ENCODE data around the gene AP1S3.
"Not testable (repeated sequence)": the region's sequence is repeated elsewhere in the genome, so short reads cannot be mapped to it uniquely, and the experiment has no call there.

The AP1S3 gene

DNA sequence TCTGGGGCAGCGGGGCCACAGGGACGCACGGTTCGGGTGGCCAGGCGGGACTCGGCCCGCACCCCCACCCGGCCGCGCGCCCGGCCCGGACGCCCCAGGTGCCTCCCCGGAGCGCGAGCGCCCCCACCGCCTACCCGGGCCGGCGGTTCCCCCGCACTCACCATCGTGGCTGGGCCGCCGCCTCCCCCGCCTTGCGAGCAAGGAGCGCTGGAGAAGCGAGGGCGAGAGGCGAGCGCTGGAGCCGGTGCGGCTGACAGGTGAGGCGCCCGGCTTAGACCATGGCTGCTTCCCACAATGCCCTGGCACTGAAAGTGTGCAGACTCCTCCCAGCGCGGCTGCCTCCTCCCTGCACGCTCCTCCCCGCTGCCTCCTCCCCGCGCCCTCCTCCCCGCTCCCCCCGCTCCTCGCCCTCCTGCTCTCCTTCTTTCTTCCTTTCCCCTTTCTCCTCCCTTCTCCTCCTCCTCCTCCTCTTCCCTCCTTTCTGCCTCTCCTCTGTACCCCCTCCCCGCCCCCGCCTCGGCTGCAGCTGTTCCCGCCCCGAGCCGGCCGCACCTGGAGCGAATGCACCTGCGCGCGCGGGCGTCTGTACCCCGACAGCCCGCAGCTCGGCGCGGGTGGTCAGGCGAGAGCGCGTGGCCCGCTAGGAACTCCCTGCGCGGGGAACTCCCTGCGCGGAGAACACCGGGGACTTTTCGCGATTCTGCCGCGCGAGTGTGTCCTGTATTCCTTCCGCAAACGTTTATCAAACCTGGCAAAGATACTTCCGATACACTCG is at the start of gene AP1S3:
AP1S3 (minus strand) TSS at position 296 of the 775 bp plus-strand sequence; CDS start at position 164, 132 bp downstream.
- DNase-seq, result no peak

DNA sequence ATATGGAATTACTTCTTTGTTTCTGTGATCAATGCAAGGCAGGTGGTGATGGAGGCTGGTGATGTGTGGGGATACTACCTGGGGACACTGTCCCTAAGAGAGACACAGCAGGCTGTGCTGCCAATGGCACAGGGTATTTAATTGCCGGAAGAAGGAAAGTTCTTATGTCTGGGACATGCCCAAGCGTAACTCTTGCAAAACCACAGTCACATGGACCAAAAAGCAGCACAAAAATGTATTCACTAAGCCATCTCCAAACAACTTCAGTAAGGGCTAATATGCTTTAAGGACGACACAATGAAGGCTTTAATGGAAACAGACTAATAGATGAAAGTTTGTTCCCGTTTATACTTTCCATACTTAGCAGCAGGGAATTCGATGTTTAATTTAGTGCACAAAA is 49.7 kb upstream of the AP1S3 start:
- DNase-seq, result no peak

DNA sequence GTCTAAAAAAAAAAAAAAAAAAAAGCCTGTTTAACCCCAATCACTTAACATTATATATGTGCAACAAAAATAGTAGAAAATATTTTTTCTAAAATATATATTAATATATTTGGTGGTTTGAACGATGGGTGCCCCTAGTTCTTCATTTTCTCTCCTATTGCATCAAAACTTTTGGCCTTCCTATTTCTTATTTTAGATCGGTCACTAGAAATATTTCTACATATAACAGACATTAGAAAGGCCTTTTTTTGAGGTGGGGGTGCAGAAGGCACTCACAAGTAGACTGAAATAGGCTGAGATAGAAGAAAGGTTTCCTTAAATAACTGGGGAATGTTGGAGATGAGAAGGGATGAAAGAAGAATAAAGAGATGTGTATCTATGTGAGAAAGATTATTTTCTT is 49.3 kb upstream of the AP1S3 start:
- no peak for DNase-seq

DNA sequence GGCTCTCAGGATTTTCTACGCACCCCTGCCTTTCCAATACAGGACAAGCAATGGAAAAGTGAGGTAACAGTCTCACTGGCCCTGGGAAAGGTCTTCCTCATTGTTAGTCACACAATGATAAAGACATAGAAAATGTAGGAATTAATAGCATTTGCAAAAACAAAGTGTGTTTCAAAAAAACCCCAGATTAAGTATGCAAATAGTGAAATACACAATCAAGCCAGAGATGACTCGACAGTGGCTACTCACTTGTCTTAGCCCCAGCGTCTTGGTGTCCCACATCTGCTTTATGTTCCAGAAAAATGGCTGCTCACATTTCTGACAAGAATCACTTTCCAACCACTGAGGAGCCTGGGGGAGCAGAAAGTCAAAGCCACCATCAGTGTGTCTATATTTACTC is 47.0 kb upstream of the AP1S3 start:
- no peak for DNase-seq

DNA sequence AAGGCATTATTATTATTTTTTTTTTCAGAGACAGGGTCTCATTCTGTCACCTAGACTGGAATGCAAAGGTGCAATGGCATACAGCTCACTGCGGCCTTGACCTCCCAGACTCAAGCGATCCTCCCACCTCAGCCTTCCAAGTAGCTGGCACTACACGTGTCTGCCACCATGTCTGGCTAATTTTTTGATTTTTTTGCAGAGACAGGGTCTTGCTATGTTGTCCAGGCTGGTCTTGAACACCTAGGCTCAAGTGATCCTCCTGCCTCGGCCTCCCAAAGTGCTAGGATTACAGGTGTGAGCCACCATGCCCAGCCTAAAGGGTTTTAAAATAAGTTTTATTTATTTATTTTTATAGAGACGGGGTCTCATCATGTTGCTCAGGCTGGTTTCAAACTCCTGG is 45.3 kb upstream of the AP1S3 start:
- DNase-seq, result no peak

DNA sequence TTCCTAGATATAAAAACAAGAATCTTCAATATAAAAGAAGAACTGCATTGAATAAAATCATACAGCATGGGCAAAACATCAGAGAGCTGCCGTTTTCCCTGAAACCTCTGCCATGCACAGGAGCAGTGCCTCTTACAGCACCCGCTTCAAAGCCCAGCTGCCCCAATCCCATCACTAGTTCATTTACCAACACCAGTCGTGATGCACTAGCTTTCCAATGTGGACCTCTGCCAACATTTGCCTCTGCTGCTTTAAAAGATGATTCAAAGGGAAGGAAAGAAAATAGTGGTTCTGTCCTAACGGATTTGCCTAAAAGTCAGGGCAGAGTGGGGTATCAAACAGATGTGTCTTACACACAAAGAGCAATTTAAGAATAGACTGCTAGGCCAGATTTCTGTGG is 43.4 kb upstream of the AP1S3 start:
- no peak for DNase-seq

DNA sequence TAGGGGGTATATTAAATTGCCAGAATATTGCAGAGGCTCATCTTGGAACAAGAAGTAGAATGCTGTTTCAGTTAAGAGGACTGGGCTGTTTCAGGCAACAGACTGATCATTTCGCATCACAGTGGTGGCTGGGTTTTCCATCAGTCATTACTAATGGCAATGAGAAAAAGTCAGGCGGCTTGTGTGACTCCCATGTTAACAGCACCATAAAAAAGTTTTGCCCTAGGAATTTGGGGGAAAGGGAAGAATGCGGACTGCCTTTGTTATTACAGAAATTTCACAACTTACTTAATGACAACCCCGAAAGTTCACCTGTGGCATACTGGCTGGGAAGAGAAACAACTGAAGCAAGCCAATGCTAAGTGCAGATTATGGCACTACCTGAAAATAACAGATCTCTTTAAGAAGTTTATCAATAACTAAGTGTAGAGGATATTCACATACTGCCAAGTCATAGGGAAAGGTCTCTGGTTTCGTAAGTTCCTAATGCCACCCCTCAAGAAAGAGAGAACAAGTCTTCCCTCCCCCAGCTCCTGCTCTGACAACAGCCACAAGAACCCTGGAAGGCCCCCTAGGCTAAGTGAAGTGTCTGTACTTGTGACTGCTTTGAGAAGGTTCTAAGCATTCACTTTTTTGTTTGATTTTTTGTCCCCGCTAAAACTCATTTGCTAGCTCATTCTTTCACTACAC is 40.5 kb upstream of the AP1S3 start:
- no peak for DNase-seq

DNA sequence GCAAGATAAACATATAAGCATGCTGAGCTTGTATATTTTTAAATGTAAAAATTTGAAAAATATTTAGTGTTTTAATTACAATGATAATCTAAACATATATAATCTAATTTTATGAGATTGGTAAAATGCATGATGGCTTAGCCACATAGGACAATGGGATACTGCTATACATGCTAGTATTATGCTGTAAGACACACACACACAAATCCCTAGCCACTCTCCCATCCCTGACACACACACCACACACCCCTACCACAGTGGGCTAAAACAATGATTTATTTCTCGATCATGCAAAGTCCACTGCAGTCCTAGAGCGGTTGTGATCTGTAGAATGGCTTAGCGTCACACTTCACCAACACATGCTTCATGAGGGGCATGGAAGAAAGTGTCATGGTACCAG is 36.3 kb upstream of the AP1S3 start:
- no peak for DNase-seq

DNA sequence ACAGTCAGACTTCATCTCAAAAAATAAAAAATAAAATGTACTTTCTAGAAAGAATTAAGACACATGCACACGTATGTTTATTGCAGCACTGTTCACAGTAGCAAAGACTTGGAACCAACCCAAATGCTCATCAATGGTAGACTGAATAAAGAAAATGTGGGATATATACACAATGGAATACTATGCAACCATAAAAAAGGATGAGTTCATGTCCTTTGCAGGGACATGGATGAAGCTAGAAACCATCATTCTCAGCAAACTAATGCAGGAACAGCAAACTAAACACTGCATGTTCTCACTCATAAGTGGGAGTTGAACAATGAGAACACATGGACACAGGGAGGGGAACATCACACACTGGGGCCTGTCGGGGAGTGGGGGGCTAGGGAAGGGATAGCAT is 35.4 kb upstream of the AP1S3 start:
- DNase-seq, result not testable (repeated sequence)

DNA sequence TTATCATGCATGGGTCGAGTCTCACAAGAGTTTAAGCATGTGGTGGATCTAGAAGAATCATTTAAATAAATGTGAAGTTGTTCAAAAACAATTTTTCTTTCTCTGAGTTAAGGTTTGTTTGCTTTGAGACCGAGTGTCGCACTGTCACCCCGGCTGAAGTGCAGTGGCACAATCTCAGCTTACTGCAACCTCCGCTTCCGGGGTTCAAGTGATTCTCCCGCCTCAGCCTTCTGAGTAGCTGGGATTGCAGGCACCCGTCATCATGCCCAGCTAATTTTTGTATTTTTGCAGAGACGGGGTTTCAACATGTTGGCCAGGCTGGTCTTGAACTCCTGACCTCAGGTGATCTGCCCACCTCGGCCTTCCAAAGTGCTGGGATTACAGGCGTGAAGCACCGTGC is 34.3 kb upstream of the AP1S3 start:
- not testable (repeated sequence) for DNase-seq

DNA sequence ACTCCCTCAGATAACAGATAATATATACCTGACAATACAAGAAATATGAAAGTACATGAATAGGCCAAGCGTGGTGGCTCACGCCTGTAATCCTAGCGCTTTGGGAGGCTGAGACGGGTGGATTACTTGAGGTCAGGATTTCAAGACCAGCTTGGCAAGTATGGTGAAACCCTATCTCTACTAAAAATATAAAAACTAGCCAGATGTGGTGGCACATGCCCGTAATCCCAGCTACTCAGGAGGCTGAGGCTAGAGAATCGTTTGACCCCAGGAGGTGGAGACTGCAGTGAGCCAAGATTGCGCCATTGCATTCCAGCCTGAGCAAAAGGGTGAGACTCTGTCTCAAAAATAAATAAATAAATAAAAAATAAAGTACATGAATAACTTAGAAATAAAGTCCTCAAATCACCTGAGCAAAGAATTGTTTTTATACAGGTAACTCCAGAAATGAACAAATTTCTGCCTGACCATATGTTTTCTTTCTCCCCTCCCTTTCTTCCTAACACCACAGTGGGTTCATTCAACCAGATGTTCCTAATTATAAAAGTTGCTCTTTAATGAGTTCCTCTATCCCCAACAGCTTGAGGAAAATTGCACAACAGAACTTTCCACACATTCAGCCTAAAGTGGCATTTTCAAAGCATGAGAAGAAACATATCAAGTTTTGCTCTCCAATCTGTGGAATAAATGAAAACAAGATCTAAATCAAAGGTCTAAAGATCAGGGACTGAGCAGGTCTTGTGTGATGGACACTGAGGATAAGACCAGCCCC is 33.6 kb upstream of the AP1S3 start:
- no peak for DNase-seq

DNA sequence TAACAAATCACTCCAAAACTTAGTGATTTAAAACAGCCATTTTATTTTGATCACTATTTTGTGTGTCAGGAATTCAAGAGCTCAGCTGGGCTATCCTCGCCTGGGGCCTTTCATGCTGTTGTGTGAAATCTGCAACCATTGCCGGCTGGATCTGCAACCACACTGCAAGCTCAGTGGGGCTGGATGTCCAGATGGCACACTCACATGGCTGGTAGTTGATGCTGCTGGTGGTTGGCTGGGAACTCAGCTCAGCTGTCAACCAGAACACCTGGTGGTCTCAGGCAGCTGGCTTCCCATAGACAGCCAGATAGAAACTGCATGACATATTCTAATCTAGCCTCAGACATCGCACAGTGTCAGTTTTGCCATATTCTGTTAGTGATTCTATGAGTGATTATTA is 30.6 kb upstream of the AP1S3 start:
- DNase-seq, result no peak

DNA sequence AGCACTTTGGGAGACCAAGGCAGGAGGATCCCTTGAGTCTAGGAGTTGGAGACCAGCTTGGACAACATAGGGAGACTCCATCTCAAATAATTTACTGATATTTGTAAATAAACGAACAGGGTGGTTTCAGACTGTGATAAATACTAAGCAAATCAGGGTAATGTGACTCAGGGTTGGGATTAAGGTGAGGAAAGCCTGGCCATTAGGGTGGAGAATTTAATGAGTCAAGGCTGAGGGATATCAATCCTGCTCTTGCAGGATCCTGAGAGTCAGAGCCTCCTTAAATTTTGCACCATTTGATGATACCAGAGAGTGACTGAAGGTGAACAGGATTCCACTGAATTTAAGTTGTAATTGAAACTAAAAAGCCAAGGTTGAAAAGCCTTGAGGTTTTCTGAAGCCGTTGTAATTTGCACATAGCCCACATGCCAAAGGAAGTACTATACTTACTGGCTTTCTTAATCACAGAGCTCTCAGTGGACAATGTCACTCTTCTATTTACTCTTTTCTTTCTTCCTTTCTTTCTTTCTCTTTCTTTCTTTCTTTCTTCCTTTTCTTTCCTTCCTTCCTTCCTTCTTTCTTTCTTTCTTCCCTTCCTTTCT is 28.6 kb upstream of the AP1S3 start:
- no peak for DNase-seq

DNA sequence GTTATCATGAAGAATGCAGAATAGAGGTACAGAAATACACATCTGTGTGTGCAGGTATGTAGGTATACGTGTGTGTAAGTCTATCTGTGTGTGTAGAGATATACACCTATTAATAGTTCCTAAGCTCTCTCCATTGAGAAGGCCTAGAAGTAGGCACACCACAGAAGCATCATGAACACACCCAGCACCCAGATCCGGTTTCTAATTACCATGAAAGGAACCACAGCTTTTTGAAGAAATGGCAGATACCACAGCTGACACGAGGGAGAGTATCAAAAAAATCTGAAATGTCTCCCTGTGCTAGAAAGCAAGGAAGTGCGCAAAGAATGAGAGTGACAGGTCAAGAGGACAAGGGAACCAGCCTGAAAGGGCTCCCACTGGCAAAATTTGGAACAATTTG is 27.7 kb upstream of the AP1S3 start:
- DNase-seq, result no peak

DNA sequence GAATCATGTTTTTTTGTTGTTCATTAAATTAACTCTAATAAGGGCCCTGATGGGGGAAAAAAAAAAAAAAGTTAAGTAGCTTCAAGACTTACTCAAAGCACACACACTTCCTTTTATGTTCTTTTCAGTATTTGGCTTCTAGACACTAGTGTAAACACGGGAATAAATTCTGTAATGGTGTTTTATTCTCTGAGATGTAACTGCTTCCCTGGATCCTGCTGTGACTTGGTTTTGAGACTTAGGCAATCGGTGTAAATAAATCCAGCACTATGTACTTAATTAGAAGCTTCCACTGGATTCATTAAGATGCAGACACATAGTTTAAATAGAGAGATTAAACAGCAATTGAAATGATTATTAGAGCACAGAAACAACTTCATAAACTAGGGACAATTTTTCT is 26.1 kb upstream of the AP1S3 start:
- DNase-seq, result no peak

DNA sequence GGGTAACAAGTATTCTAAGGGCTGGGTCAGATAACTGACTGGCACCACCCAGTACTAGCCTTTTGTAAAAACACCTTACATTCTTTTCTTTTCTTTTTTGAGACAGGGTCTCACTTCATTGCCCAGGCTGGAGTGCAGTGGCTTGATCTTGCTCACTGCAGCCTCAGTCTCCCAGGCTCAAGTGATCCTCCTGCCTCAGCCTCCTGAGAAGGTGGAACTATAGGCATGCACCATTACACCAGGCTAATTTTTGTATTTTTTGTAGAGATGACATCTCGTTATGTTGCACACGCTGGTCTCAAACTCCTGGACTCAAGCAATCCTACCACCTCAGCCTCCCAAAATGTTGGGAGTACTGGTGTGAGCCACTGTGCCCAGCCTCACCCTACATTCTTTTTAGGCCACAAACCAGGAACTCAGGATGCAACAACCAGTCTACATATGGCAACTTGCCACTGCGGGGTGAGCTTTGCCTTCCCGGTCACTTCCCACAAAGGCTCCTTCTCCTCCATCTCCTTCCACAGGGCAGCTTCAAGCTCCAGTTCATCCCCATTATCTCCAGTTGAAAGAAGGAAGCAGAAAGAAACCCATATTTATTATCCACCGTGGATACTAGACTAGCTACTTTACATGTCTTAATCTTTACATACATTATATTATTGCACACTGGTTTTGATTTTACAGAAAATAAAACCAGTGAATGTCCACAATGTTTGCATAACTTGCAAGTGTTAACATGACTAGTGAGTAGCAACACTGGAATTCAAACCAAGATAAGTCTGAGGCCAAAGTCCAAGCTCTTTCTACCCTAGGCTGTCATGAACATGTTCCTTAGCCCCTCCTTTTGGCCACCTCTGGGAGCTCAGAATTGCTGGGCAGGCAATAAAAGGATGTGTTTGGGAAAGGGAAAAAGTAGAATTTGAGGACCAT is 23.7 kb upstream of the AP1S3 start:
- DNase-seq, result no peak

DNA sequence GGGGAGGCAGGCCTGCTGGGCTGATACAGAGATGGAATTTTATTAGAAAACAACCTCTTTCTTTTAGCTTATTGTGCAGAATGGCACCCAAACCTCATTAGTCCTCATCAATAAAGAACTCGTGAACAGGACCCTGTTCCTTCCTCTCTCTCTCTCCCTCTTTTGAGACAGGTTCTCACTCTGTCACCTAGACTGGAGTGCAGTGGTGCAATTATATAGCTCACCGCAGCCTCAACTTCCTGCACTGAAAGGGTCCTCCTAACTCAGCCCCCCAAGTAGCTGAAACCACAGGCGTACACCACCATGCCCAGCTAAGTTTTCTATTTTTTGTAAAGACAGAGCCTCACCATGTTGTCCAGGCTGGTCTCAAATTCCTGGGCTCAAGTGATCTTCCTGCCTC is 21.7 kb upstream of the AP1S3 start:
- no peak for DNase-seq

DNA sequence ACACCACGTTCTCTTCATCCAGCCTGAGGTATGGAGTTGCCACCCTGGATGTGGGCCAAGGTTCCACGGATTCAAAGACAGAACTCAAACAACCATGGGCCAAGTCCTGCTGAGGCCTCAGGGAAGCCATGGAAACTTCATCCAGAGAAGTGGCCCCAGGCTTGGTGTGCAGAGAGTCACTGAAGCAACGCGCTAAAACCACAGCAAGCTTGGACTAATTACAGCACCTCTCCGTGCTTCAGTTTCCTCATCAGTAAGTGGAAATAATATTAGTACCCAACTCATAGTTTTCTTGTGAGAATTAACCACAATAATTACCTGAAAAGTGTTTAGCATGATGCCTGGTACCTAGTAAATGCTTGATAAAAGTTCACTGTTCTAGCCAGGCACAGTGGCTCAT is 19.2 kb upstream of the AP1S3 start:
- no peak for DNase-seq

DNA sequence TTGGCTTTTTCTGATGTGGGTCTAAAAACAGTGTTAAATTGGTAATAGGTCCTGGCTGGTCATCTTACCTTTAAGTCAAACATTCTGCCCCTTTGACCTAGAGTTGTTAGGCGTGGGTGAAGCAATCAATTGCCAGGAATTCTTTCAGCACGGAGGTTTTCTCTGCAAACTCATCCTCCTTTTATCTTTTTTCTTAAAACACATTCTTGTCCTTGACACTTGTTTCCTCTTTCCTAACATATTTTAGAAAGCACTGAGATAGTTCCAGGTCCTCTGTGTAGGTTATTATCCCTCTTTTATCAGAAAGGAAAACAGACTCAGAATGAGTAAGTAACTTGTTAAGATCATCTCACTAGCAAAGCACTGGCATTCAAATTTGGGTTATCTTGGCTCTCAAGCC is 18.6 kb upstream of the AP1S3 start:
- no peak for DNase-seq

DNA sequence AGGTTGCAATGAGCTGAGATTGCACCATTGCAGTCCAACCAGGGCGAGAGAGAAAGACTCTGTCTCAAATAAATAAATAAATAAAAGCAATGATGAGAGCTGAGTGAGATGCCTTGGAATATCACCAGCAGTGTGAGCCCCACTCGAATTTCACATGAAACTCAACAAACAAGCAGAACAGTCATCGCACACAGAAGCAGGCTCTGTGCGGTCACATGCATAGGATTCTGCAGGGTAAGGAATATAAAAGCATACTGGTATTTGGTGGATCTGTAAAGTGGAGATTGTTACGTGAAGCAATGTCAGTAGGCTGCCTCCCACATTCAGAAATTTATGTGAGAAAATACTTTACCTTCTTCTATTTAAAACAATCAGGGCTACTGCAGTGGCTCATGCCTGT is 18.0 kb upstream of the AP1S3 start:
- no peak for DNase-seq

DNA sequence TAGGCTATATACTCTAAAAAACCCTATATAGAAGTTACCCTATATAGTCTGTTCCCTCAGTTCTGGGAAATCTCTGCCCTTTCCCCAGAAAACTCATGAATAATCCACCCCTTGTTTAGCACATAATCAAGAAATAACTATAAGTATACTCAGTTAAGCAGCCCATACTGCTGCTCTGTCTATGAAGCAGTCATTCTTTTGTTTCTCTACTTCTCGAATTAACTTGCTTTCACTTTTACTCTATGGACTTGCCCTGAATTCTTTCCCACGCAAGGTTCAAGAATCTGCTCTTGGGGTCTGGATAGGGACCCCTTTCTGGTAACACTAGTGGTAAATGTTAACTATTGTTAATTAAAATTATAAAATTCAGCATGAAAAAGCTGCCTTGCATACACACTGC is 17.4 kb upstream of the AP1S3 start:
- no peak for DNase-seq

DNA sequence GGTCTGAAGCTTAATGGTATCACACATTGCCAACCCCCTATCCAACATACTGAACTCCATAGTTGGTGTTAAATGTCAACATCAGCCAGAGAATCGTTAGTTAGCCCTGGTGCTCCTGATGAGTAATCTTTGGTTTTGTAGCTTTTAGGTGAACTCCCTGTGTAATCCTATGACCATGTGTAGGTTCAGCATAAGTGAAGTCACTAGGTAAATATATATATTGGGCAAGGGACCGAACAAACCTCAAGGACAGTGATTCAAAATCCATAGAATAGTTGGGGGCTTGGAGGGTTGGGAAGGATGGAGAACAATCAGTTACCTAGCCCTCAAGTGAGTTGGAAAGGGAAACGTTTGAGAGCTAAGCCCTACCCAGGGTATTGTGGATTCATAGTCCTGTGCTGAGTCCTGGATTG is 16.0 kb upstream of the AP1S3 start:
- no peak for DNase-seq
